HepG2 (cell line): ENCODE results near the gene VWA1. TPM values are rescaled to one million over a fixed set of nuclear protein-coding genes. Genes with fewer than 3 reads are reported as not detected.

ENCODE experiments used
- ATAC-seq: fragments of 200-7000 bp; cut with Tn5 transposase; 3 replicates; pipeline ENCODE4 v1.9.1; 2020; ENCODE audit warnings: mild to moderate bottlenecking, moderate library complexity
- BruUV-seq: library from RNA; stranded (reverse); fragments of 400-500 nt; replicated peaks from 2 replicates; lab custom pipeline; 2021; lab: Mats Ljungman, UMichigan
- CTCF ChIA-PET: fragments of 300-600 bp; formaldehyde crosslinking; extraction: SDS; loops from one replicate; lab custom pipeline; 2021; ENCODE audit warnings: low total read pairs, inconsistent platforms, low intra/inter-chr PET ratio; lab: Yijun Ruan, JAX
- POLR2A ChIA-PET: fragments of 350-600 bp; sonication (Branson Sonifier 250); formaldehyde crosslinking; loops from one replicate; lab custom pipeline; 2020; ENCODE audit warnings: antibody characterized with exemption, inconsistent platforms; lab: Yijun Ruan, JAX
- DNase-seq: peaks from one replicate; pipeline ENCODE4 v3.0.0-alpha.2; 2015; ENCODE audit warnings: low spot score
- FAIRE-seq: peaks from 3 replicates; lab custom pipeline; 2011; peaks lifted over from hg19 to GRCh38; lab: Jason Lieb, UNC
- H2AFZ ChIP-seq: one replicate; pipeline ENCODE4 v1.6.1; 2011; ENCODE audit warnings: low read length, inconsistent platforms
- H3K27ac ChIP-seq: fragments of 300-600 bp; 3 replicates; pipeline ENCODE4 v1.8.0; 2011; ENCODE audit warnings: mixed run types, mild to moderate bottlenecking, mixed read lengths, low read length, inconsistent platforms; ENCODE audit not compliant: insufficient read depth; ENCODE audit errors: extremely low read length
- H3K27me3 ChIP-seq, 2 experiments: fragments of 200-600 bp in 1 of 2; 2 replicates in 1 of 2; 3 replicates in 1 of 2; pipeline versions ENCODE4 v1.6.0 to v1.8.0; 2011; ENCODE audit warnings: low read length in 2 of 2, mild to moderate bottlenecking in 2 of 2, moderate library complexity in 2 of 2, inconsistent platforms in 1 of 2; ENCODE audit not compliant: insufficient read depth in 2 of 2, control insufficient read depth in 1 of 2
- H3K36me3 ChIP-seq, 2 experiments: fragments of 200-600 bp in 1 of 2; replicated peaks in 1 of 2; 2 replicates in 1 of 2; 3 replicates in 1 of 2; pipeline versions ENCODE4 v1.5.1 to v1.8.0; 2011; ENCODE audit warnings: low read length in 2 of 2, inconsistent platforms in 1 of 2; ENCODE audit not compliant: insufficient read depth in 2 of 2, control insufficient read depth in 1 of 2
- H3K4me1 ChIP-seq: 2 replicates; pipeline ENCODE4 v1.5.1; 2012; ENCODE audit warnings: low read length, inconsistent platforms; ENCODE audit not compliant: insufficient read depth
- H3K4me2 ChIP-seq: 2 replicates; pipeline ENCODE4 v1.6.0; 2011; ENCODE audit warnings: low read depth, low read length, inconsistent platforms
- H3K4me3 ChIP-seq, 3 experiments: fragments of 200-600 bp in 1 of 3; sonication (generic), shearing (Covaris generic) in 1 of 3; replicated peaks in 1 of 3; 2 replicates each; pipeline ENCODE4 v1.5.1; 2011 to 2016; ENCODE audit warnings: low read length in 3 of 3, inconsistent platforms in 2 of 3, low read depth in 2 of 3, mild to moderate bottlenecking in 2 of 3, control low read depth in 1 of 3, mixed read lengths in 1 of 3; ENCODE audit not compliant: insufficient read depth in 1 of 3
- H3K79me2 ChIP-seq: one replicate; pipeline ENCODE4 v1.6.1; 2011; ENCODE audit warnings: low read length, inconsistent platforms; ENCODE audit not compliant: insufficient read depth
- H3K9ac ChIP-seq: 2 replicates; pipeline ENCODE4 v1.6.0; 2011; ENCODE audit warnings: mild to moderate bottlenecking, low read depth, low read length, inconsistent platforms; ENCODE audit not compliant: insufficient read depth
- H3K9me3 ChIP-seq: 2 replicates; pipeline ENCODE4 v1.5.1; 2012; ENCODE audit warnings: mild to moderate bottlenecking, low read length
- H4K20me1 ChIP-seq: 2 replicates; pipeline ENCODE4 v1.6.0; 2011; ENCODE audit warnings: inconsistent platforms, mild to moderate bottlenecking, low read length, moderate library complexity; ENCODE audit not compliant: insufficient read depth
- ARNT2 ChIP-seq: sonication (generic); formaldehyde crosslinking; IDR thresholded peaks from 2 replicates; pipeline ENCODE4 v1.8.0; 2022; ENCODE audit warnings: mild to moderate bottlenecking, low read depth, missing genetic modification reagents, moderate library complexity
- CAMTA2 ChIP-seq: sonication (generic); formaldehyde crosslinking; IDR thresholded peaks from 2 replicates; pipeline ENCODE4 v1.4.0; 2020; ENCODE audit warnings: mild to moderate bottlenecking, missing genetic modification reagents, borderline replicate concordance
- MLXIP ChIP-seq: sonication (generic); formaldehyde crosslinking; IDR thresholded peaks from 2 replicates; pipeline ENCODE4 v1.9.0; 2021; ENCODE audit warnings: missing genetic modification reagents, borderline replicate concordance
- NR1H2 ChIP-seq: sonication (generic); formaldehyde crosslinking; IDR thresholded peaks from 2 replicates; pipeline ENCODE4 v1.8.1; 2022; ENCODE audit warnings: low read depth, missing genetic modification reagents, borderline replicate concordance
- NRL ChIP-seq: sonication (generic); formaldehyde crosslinking; IDR thresholded peaks from 2 replicates; pipeline ENCODE4 v1.5.0; 2020; ENCODE audit warnings: missing genetic modification reagents, mild to moderate bottlenecking, moderate library complexity, borderline replicate concordance
- SAFB2 ChIP-seq: sonication (generic); formaldehyde crosslinking; IDR thresholded peaks from 2 replicates; pipeline ENCODE4 v1.5.1; 2020; ENCODE audit warnings: missing genetic modification reagents, low read depth, mild to moderate bottlenecking, borderline replicate concordance
- SMYD3 ChIP-seq: sonication (generic); formaldehyde crosslinking; IDR thresholded peaks from 2 replicates; pipeline ENCODE4 v1.8.1; 2023; ENCODE audit warnings: mild to moderate bottlenecking, missing genetic modification reagents
- SUZ12 ChIP-seq: fragments of 150-350 bp; IDR thresholded peaks from 2 replicates; pipeline ENCODE4 v1.6.1; 2014; ENCODE audit warnings: low read depth, low read length
- ZNF138 ChIP-seq: sonication (generic); formaldehyde crosslinking; IDR thresholded peaks from 2 replicates; pipeline ENCODE4 v1.5.0; 2020; ENCODE audit warnings: mild to moderate bottlenecking, low read depth, missing genetic modification reagents
- ZNF589 ChIP-seq: sonication (generic); formaldehyde crosslinking; conservative IDR thresholded peaks from 2 replicates; pipeline ENCODE4 v1.8.0; 2022; ENCODE audit warnings: mild to moderate bottlenecking, moderate library complexity, missing genetic modification reagents
- ZNF678 ChIP-seq: sonication (generic); formaldehyde crosslinking; IDR thresholded peaks from 2 replicates; pipeline ENCODE4 v1.4.0; 2020; ENCODE audit warnings: mild to moderate bottlenecking, missing genetic modification reagents
- ZSCAN20 ChIP-seq: sonication (generic); formaldehyde crosslinking; IDR thresholded peaks from 2 replicates; pipeline ENCODE4 v1.4.0; 2020; ENCODE audit warnings: missing genetic modification reagents, mild to moderate bottlenecking, borderline replicate concordance
- ZSCAN29 ChIP-seq: sonication (generic); formaldehyde crosslinking; conservative IDR thresholded peaks from 2 replicates; pipeline ENCODE4 v1.4.0; 2020; ENCODE audit warnings: mild to moderate bottlenecking, missing genetic modification reagents
- WGBS: methylation state at CpG from one replicate; pipeline ENCODE4 v1.1.6; 2017; ENCODE audit warnings: low lambda C conversion rate; 5-methylcytosine and 5-hydroxymethylcytosine counted together
- in situ Hi-C: cut with HindIII; loops from 2 replicates; pipeline ENCODE4 v1.10.0; 2017; ENCODE audit warnings: low pct_unique_long_range_greater_than_20kb; ENCODE audit not compliant: extremely low pct_ligation_motif_present
- intact Hi-C: fragments of 100-400 bp; cut with micrococcal nuclease; formaldehyde crosslinking; loops from one replicate; pipeline ENCODE4 v1.10.0; 2022; ENCODE audit not compliant: unreplicated experiment
- polyA plus RNA-seq, 8 experiments: library from polyadenylated mRNA; depleted of rRNA in 3 of 8; stranded (reverse) in 7 of 8; unstranded in 1 of 8; fragments of >200 nt; fragmentation: Illumina TruSeq in 4 of 8; extraction: Trizol in 4 of 8; gene quantifications; 2 replicates each; pipeline versions ENCODE4 v1.2.1 to v1.2.3, GENCODE V29; 2011 to 2016; ENCODE audit warnings: low read depth in 4 of 8, missing spikeins in 1 of 8, mixed read lengths in 1 of 8; ENCODE audit not compliant: insufficient read depth in 1 of 8
- total RNA-seq, 5 experiments: library from RNA; depleted of rRNA; stranded (reverse); fragments of >200 nt; fragmentation: Illumina TruSeq; extraction: Trizol; gene quantifications; 2 replicates each; pipeline ENCODE4 v1.2.3, GENCODE V29; 2016; ENCODE audit warnings: low read depth in 1 of 5
- TF ChIP-seq, protein P1 (sequence below): sonication (generic); formaldehyde crosslinking; IDR thresholded peaks from 2 replicates; pipeline ENCODE4 v1.4.0; 2020; ENCODE audit warnings: mild to moderate bottlenecking, missing genetic modification reagents
- TF ChIP-seq, protein P2 (sequence below): sonication (generic); formaldehyde crosslinking; IDR thresholded peaks from 2 replicates; pipeline ENCODE4 v1.8.0; 2022; ENCODE audit warnings: low read depth, missing genetic modification reagents

The VWA1 gene
- total and polyA plus RNA-seq, 2 of the 13 experiments (the other 11 are each of a cell fraction or from before 2014, with no cell fraction given) = 40.9 to 57.5 TPM

GRCh38 chr1:1400576-1401456, 34.7 kb upstream of the VWA1 start (continued):
- TF ChIP-seq NRL (CRISPR knock-in tag) (peak; percentile 47), NR1H2 (CRISPR knock-in tag) (peak; percentile 26; the same call in 1 of the 2 replicates), ZNF589 (CRISPR knock-in tag) (0 out of 2 replicates have a peak, but pooled peaks have one; percentile 29), CAMTA2 (CRISPR knock-in tag) (0 out of 2 replicates have a peak, but pooled peaks have one; percentile 39), ZNF678 (peak; percentile 42; the same call in 1 of the 2 replicates)
- TF ChIP-seq, protein P1, sequence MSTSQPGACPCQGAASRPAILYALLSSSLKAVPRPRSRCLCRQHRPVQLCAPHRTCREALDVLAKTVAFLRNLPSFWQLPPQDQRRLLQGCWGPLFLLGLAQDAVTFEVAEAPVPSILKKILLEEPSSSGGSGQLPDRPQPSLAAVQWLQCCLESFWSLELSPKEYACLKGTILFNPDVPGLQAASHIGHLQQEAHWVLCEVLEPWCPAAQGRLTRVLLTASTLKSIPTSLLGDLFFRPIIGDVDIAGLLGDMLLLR (CRISPR knock-in tag) = no peak; the same call in 1 of the 2 replicates

GRCh38 chr1:1401457-1402010, 34.0 kb upstream of the VWA1 start:
- no peak overlapping the region for H2AFZ ChIP-seq
- DNase-seq = no peak
- H3K79me2 ChIP-seq = peaks cover 59% of the 10 kb centered on the region
- no peak for ATAC-seq
- no TSS peak for BruUV-seq
- peaks cover 17% of the 10 kb centered on the region for H4K20me1 ChIP-seq
- no peaks in the 10 kb centered on the region for H3K27me3 ChIP-seq
- FAIRE-seq = no peak
- 88% methylated on average over 6 of the region's 7 CpGs for WGBS
- POLR2A ChIA-PET = interaction anchor here (0.9 to 12.4 kb wide), 10 partner anchors 13 to 104 kb away, joined by 3 to 355 read pairs (median 10); partner anchors contain the start of genes ANKRD65, MXRA8 and VWA1
- H3K9me3 ChIP-seq = no peaks in the 10 kb centered on the region
- CTCF ChIA-PET = no interaction called here
- H3K36me3 ChIP-seq = peaks cover 11 to 41% of the 10 kb centered on the region in 2 experiments; a peak in 3 of 5 replicates
- intact Hi-C loops = no loop called here
- in situ Hi-C loops = loop anchor here (5.0 kb wide), 1 partner anchor 36 kb away; the partner anchor contains the start of gene VWA1
- peak overlapping the region in 2 of 3 experiments; percentile 25 to 95; a peak in 3 of 6 replicates for H3K4me3 ChIP-seq
- peak overlapping the region; percentile 52 for H3K9ac ChIP-seq
- peak overlapping the region; percentile 94 for H3K4me2 ChIP-seq
- H3K27ac ChIP-seq = peak overlapping the region; percentile 85
- H3K4me1 ChIP-seq = peaks cover 69% of the 10 kb centered on the region
- no peak for TF ChIP-seq ZNF138 (CRISPR knock-in tag)
- no peak for TF ChIP-seq SUZ12
- 0 out of 2 replicates have a peak, but pooled peaks have one; percentile 30 for TF ChIP-seq ARNT2
- TF ChIP-seq ZSCAN29 (CRISPR knock-in tag) = 0 out of 2 replicates have a peak, but pooled peaks have one; percentile 5
- 0 out of 2 replicates have a peak, but pooled peaks have one; percentile 12 for TF ChIP-seq SAFB2
- TF ChIP-seq, protein P2, sequence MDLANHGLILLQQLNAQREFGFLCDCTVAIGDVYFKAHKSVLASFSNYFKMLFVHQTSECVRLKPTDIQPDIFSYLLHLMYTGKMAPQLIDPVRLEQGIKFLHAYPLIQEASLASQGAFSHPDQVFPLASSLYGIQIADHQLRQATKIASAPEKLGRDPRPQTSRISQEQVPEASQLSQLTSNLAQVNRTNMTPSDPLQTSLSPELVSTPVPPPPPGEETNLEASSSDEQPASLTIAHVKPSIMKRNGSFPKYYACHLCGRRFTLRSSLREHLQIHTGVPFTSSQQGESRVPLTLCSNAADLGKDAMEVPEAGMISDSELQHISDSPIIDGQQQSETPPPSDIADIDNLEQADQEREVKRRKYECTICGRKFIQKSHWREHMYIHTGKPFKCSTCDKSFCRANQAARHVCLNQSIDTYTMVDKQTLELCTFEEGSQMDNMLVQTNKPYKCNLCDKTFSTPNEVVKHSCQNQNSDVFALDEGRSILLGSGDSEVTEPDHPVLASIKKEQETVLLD (CRISPR knock-in tag) = no peak
- no peak for TF ChIP-seq MLXIP (CRISPR knock-in tag)
- TF ChIP-seq ZSCAN20 (CRISPR knock-in tag) = no peak
- TF ChIP-seq SMYD3 (CRISPR knock-in tag) = 0 out of 2 replicates have a peak, but pooled peaks have one; percentile 64
